Psoas muscle (tissue), 8 donors: ENCODE measurements around the gene PINK1. TPM values are rescaled to one million over a fixed set of nuclear protein-coding genes. Genes with fewer than 3 reads are reported as not detected.
"Not testable (repeated sequence)": the region's sequence is repeated elsewhere in the genome, so short reads cannot be mapped to it uniquely, and the experiment has no call there.

Source experiments
- ATAC-seq, 4 donors: fragments of 200-7000 bp; cut with Tn5 transposase; one replicate each; pipeline ENCODE4 v1.9.1; 2020; ENCODE audit warnings: moderate library complexity in 3 of 4, mild to moderate bottlenecking in 2 of 4
- DNase-seq, 2 donors: peaks; one replicate each; pipeline ENCODE4 v3.0.0-alpha.2; 2020
- H3K27ac ChIP-seq: fragments of 200-600 bp; one replicate; pipeline ENCODE4 v1.8.0; 2022
- H3K27me3 ChIP-seq, 3 donors: fragments of 200-600 bp in 1 of 3; one replicate each; pipeline versions ENCODE4 v1.6.1 to v1.8.0; 2013 to 2022; ENCODE audit warnings: low read length in 2 of 3, mild to moderate bottlenecking in 2 of 3, moderate library complexity in 1 of 3; ENCODE audit not compliant: insufficient read depth in 3 of 3
- H3K36me3 ChIP-seq, 2 donors: fragments of 200-600 bp in 1 of 2; one replicate each; pipeline versions ENCODE4 v1.6.1 to v1.8.0; 2013 to 2022; ENCODE audit warnings: low read depth in 1 of 2, mild to moderate bottlenecking in 1 of 2, moderate library complexity in 1 of 2; ENCODE audit not compliant: insufficient read depth in 1 of 2
- H3K4me1 ChIP-seq: fragments of 200-600 bp; one replicate; pipeline ENCODE4 v1.8.0; 2022
- H3K4me3 ChIP-seq: fragments of 200-600 bp; one replicate; pipeline ENCODE4 v1.8.0; 2022; ENCODE audit warnings: mild to moderate bottlenecking
- H3K9me3 ChIP-seq: fragments of 200-600 bp; one replicate; pipeline ENCODE4 v1.8.0; 2022
- WGBS, 3 donors: extraction: QIAGEN DNeasy Blood & Tissue Kit; methylation state at CpG; one replicate each; pipeline versions ENCODE4 v1.1.6 to v1.1.7; 2013; 5-methylcytosine and 5-hydroxymethylcytosine counted together
- intact Hi-C, 2 donors: fragments of 100-400 bp; cut with DNase I; formaldehyde crosslinking; loops; one replicate each; pipeline versions ENCODE4 v1.11.0 to v1.14.2; 2022
- polyA plus RNA-seq, 3 donors: library from polyadenylated mRNA; stranded (reverse); fragments of 200-250 nt; gene quantifications; one replicate each; pipeline ENCODE4 v1.2.3, GENCODE V29; 2013
- total RNA-seq, 4 donors: library from RNA; stranded (reverse); fragmentation: NEBNext Ultra II Directional in 2 of 4; extraction: Animal tissue kit (Norgen Biotek cat#: 25700) in 2 of 4; gene quantifications; one replicate each; pipeline versions ENCODE4 v1.2.1 to v1.2.4, GENCODE V29; 2021 to 2023
- TF ChIP-seq, protein P1 (sequence below): fragments of 200-600 bp; IDR thresholded peaks from one replicate; pipeline ENCODE4 v1.8.0; 2022; ENCODE audit warnings: antibody characterized with exemption
- donor health status: healthy with polysubstance abuse.
- donor health status: DM: no; HTN: no; CAD: no; lungs with moderate emphysema.
- donor health status: Bipolar disorder and iron deficiency.
- donor health status: healthy.
- donor health status: DM: yes; HTN: yes; CAD: no.
- donor health status: DM: no; HTN: no; CAD: no.
- donor health status: DM: no; HTN: no; CAD: no.
- donor health status: DM: yes; HTN: yes; CAD: no.

Gene PINK1
- total and polyA plus RNA-seq, 7 donors = 218 to 506 (median 383) TPM

GRCh38 chr1:20672265-20672632 is 39.0 kb downstream of the PINK1 start:
- Histone ChIP-seq H3K27me3 (peaks cover 0 to 2% (median 0%) of the 10 kb centered on the region in 3 donors), H3K36me3 (no peaks in the 10 kb centered on the region), H3K27ac (no peak overlapping the region), H3K4me3 (no peak overlapping the region), H3K4me1 (no peaks in the 10 kb centered on the region), H3K9me3 (no peaks in the 10 kb centered on the region)
- ATAC-seq (no peak), DNase-seq (no peak)
- TF ChIP-seq, protein P1, sequence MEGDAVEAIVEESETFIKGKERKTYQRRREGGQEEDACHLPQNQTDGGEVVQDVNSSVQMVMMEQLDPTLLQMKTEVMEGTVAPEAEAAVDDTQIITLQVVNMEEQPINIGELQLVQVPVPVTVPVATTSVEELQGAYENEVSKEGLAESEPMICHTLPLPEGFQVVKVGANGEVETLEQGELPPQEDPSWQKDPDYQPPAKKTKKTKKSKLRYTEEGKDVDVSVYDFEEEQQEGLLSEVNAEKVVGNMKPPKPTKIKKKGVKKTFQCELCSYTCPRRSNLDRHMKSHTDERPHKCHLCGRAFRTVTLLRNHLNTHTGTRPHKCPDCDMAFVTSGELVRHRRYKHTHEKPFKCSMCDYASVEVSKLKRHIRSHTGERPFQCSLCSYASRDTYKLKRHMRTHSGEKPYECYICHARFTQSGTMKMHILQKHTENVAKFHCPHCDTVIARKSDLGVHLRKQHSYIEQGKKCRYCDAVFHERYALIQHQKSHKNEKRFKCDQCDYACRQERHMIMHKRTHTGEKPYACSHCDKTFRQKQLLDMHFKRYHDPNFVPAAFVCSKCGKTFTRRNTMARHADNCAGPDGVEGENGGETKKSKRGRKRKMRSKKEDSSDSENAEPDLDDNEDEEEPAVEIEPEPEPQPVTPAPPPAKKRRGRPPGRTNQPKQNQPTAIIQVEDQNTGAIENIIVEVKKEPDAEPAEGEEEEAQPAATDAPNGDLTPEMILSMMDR = no peak
- intact Hi-C loops = no loop called here
- 84 to 90% (median 89%) methylated on average over 4 of the region's 4 CpGs for WGBS, 3 donors

GRCh38 chr1:20673626-20674025 is 40.4 kb downstream of the PINK1 start:
- H3K27ac ChIP-seq, H3K4me3 ChIP-seq, intact Hi-C loops, H3K9me3 ChIP-seq, H3K27me3 ChIP-seq, DNase-seq, ATAC-seq, H3K4me1 ChIP-seq, H3K36me3 ChIP-seq: not testable (repeated sequence)
- WGBS, 3 donors = 88 to 89% (median 88%) methylated on average over 11 of the region's 11 CpGs

DNA sequence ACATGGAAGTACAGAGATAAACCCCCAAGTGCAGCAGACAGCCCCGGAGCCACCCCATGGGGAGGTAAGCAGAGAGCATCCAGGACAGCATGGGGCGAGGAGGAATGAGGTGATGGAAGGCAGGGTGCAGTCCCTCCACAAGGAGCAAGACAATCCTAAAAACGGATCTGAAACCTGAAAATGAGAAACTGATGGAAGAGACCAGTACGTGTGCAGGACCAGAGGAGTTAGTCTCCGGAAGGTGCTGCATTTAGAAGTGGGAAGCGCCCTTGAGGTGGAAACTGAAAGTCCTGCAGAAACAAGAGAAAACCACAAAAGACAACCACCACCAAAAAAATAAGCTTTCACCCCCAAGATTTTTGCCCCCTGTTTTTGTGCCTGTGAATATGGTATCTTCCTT is 45.3 kb downstream of the PINK1 start:
- H3K9me3 ChIP-seq = no peaks in the 10 kb centered on the region
- peaks cover 0 to 2% (median 0%) of the 10 kb centered on the region in 3 donors for H3K27me3 ChIP-seq
- H3K27ac ChIP-seq = no peak overlapping the region
- H3K4me3 ChIP-seq = no peak overlapping the region
- ATAC-seq = no peak
- DNase-seq = no peak
- no peaks in the 10 kb centered on the region for H3K36me3 ChIP-seq
- 79 to 85% (median 83%) methylated on average over 6 of the region's 6 CpGs for WGBS, 3 donors
- TF ChIP-seq, protein P1 = no peak
- no peaks in the 10 kb centered on the region for H3K4me1 ChIP-seq
- intact Hi-C loops = no loop called here

GRCh38 chr1:20680269-20680668 is 47.0 kb downstream of the PINK1 start:
- H3K9me3 ChIP-seq = no peaks in the 10 kb centered on the region
- no peaks in the 10 kb centered on the region for H3K27me3 ChIP-seq
- no peak overlapping the region for H3K4me3 ChIP-seq
- intact Hi-C loops = no loop called here
- H3K4me1 ChIP-seq = no peaks in the 10 kb centered on the region
- ATAC-seq (no peak), DNase-seq (no peak)
- H3K27ac ChIP-seq = no peak overlapping the region
- TF ChIP-seq, protein P1 = no peak
- H3K36me3 ChIP-seq = no peaks in the 10 kb centered on the region
- 82 to 86% (median 85%) methylated on average over 5 of the region's 5 CpGs for WGBS, 3 donors

DNA sequence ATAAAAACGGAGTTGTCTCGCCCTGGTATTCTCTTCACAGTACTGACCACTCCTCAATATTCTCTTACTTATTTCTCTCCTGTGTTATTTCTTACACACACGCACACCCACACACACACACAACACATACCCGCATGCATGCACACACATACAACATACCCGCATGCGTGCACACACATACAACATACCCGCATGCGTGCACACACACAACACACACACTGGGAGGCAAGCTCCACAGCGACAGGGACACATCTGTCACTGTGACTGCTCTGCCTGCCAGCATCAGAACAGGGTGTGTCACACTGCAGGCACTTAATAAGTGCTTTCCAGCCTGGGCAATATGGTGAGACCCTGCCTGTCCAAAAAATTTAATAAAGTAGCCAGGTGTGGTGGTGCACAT is 48.7 kb downstream of the PINK1 start:
- DNase-seq = no peak

More for the DNA sequence above, 48.7 kb downstream of the PINK1 start:
- intact Hi-C loops = no loop called here
- no peak overlapping the region for H3K27ac ChIP-seq
- TF ChIP-seq, protein P1 = no peak
- ATAC-seq = no peak
- no peaks in the 10 kb centered on the region for H3K36me3 ChIP-seq
- H3K9me3 ChIP-seq = no peaks in the 10 kb centered on the region
- no peaks in the 10 kb centered on the region for H3K27me3 ChIP-seq
- no peaks in the 10 kb centered on the region for H3K4me1 ChIP-seq
- WGBS, 3 donors = 88 to 89% (median 89%) methylated on average over 9 of the region's 9 CpGs
- no peak overlapping the region for H3K4me3 ChIP-seq
